K562 (cell line): ENCODE measurements around the gene PIGM. TPM values are rescaled to one million over a fixed set of nuclear protein-coding genes. Genes with fewer than 3 reads are reported as not detected.

ENCODE experiments used
- ATAC-seq: fragments of 200-7000 bp; cut with Tn5 transposase; 3 replicates; pipeline ENCODE4 v1.9.1; 2020; ENCODE audit warnings: moderate library complexity
- BruUV-seq: library from RNA; stranded (reverse); fragments of 400-500 nt; replicated peaks from 2 replicates; lab custom pipeline; 2021; lab: Mats Ljungman, UMichigan
- CTCF ChIA-PET: fragments of 300-600 bp; formaldehyde crosslinking; extraction: SDS; loops from one replicate; lab custom pipeline; 2021; ENCODE audit warnings: low intra/inter-chr PET ratio; lab: Yijun Ruan, JAX
- POLR2A ChIA-PET: fragments of 300-600, 350-650 bp; sonication (Branson Sonifier 250); formaldehyde crosslinking; extraction: SDS; loops from one replicate; lab custom pipeline; 2021; ENCODE audit warnings: antibody characterized with exemption, inconsistent platforms; lab: Yijun Ruan, JAX
- DNase-seq, 4 experiments: peaks; one replicate each; pipeline versions ENCODE4 v3.0.0 to v3.0.0-alpha.2; 2011 to 2018; ENCODE audit warnings: low spot score in 3 of 4, mixed read lengths in 3 of 4; ENCODE audit errors: extremely low read depth in 1 of 4
- FAIRE-seq: peaks from 2 replicates; lab custom pipeline; 2011; peaks lifted over from hg19 to GRCh38; lab: Jason Lieb, UNC
- H2AFZ ChIP-seq: 2 replicates; pipeline ENCODE4 v1.6.0; 2011; ENCODE audit warnings: low read depth, low read length, control low read depth, inconsistent platforms
- H3K27ac ChIP-seq: fragments of 200-600 bp; 3 replicates; pipeline ENCODE4 v1.8.0; 2011; ENCODE audit warnings: low read depth, mild to moderate bottlenecking, control low read depth, inconsistent platforms, low read length, moderate library complexity, mixed read lengths; ENCODE audit errors: extremely low read depth
- H3K27me3 ChIP-seq, 2 experiments: fragments of 300-600 bp in 1 of 2; 2 replicates in 1 of 2; 3 replicates in 1 of 2; pipeline versions ENCODE4 v1.6.0 to v1.8.0; 2011; ENCODE audit warnings: inconsistent platforms in 2 of 2, low read length in 2 of 2, mild to moderate bottlenecking in 1 of 2, mixed read lengths in 1 of 2, moderate library complexity in 1 of 2; ENCODE audit not compliant: control insufficient read depth in 2 of 2, insufficient read depth in 2 of 2
- H3K36me3 ChIP-seq: fragments of 300-600 bp; 3 replicates; pipeline ENCODE4 v1.8.0; 2011; ENCODE audit warnings: mild to moderate bottlenecking, low read length, inconsistent platforms; ENCODE audit not compliant: control insufficient read depth, insufficient read depth
- H3K4me1 ChIP-seq, 2 experiments: fragments of 200-600 bp in 1 of 2; replicated peaks in 1 of 2; 2 replicates in 1 of 2; 3 replicates in 1 of 2; pipeline versions ENCODE4 v1.5.1 to v1.8.0; 2011; ENCODE audit warnings: inconsistent platforms in 2 of 2, low read length in 2 of 2, mild to moderate bottlenecking in 1 of 2, mixed read lengths in 1 of 2, moderate library complexity in 1 of 2; ENCODE audit not compliant: control insufficient read depth in 2 of 2, insufficient read depth in 2 of 2
- H3K4me2 ChIP-seq: 2 replicates; pipeline ENCODE4 v1.6.1; 2011; ENCODE audit warnings: low read length, control low read depth, inconsistent platforms, mixed read lengths; ENCODE audit not compliant: insufficient read depth
- H3K4me3 ChIP-seq: fragments of 200-600 bp; sonication (generic), shearing (Covaris generic); 2 replicates; pipeline ENCODE4 v1.5.1; 2016; ENCODE audit warnings: control low read depth, inconsistent platforms
- H3K79me2 ChIP-seq: fragments of 200-600 bp; 3 replicates; pipeline ENCODE4 v1.8.0; 2011; ENCODE audit warnings: low read length, inconsistent platforms; ENCODE audit not compliant: control insufficient read depth, insufficient read depth
- H3K9ac ChIP-seq, 2 experiments: 2 replicates each; pipeline versions ENCODE4 v1.6.0 to v1.6.1; 2011; ENCODE audit warnings: low read depth in 2 of 2, low read length in 2 of 2, control low read depth in 1 of 2, inconsistent platforms in 1 of 2, mild to moderate bottlenecking in 1 of 2, mixed read lengths in 1 of 2; ENCODE audit not compliant: insufficient read depth in 1 of 2
- H3K9me1 ChIP-seq: one replicate; pipeline ENCODE4 v1.6.0; 2011; ENCODE audit warnings: inconsistent platforms, mild to moderate bottlenecking, low read length, moderate library complexity; ENCODE audit not compliant: control insufficient read depth, insufficient read depth
- H3K9me3 ChIP-seq: replicated peaks from 2 replicates; pipeline ENCODE4 v1.5.1; 2011; ENCODE audit warnings: low read depth, low read length, inconsistent platforms; ENCODE audit not compliant: control insufficient read depth, insufficient read depth
- H4K20me1 ChIP-seq: replicated peaks from 2 replicates; pipeline ENCODE4 v1.6.1; 2011; ENCODE audit warnings: low read length, inconsistent platforms, mixed read lengths; ENCODE audit not compliant: control insufficient read depth, insufficient read depth
- ARNT ChIP-seq, 2 experiments: fragments of 450-650 bp; IDR thresholded peaks; 2 replicates each; pipeline ENCODE4 v1.6.1; 2016; ENCODE audit warnings: mild to moderate bottlenecking in 1 of 2
- BRCA1 ChIP-seq, 2 experiments: fragments of 450-650 bp in 1 of 2; sonication (generic) in 1 of 2; formaldehyde crosslinking in 1 of 2; IDR thresholded peaks; 2 replicates each; pipeline versions ENCODE4 v1.5.0 to v1.6.1; 2017 to 2020; ENCODE audit warnings: mild to moderate bottlenecking in 1 of 2, missing genetic modification reagents in 1 of 2
- CBX2 ChIP-seq: fragments of 200-600 bp; sonication (generic); IDR thresholded peaks from one replicate; pipeline ENCODE4 v1.6.1; 2012; ENCODE audit warnings: mild to moderate bottlenecking, low read length, inconsistent platforms; ENCODE audit not compliant: insufficient read depth, poor library complexity, severe bottlenecking
- CCNT2 ChIP-seq: IDR thresholded peaks from 2 replicates; pipeline ENCODE4 v1.6.1; 2011; ENCODE audit warnings: borderline replicate concordance, low read depth, mild to moderate bottlenecking, moderate library complexity, mixed read lengths, low read length; ENCODE audit not compliant: insufficient read length; ENCODE audit errors: extremely low read depth
- CGGBP1 ChIP-seq: fragments of 250-450 bp; sonication (Bioruptor Pico); IDR thresholded peaks from 2 replicates; pipeline ENCODE4 v1.9.0; 2021; ENCODE audit warnings: mild to moderate bottlenecking
- MED1 ChIP-seq: sonication (generic); formaldehyde crosslinking; IDR thresholded peaks from 2 replicates; pipeline ENCODE4 v1.8.1; 2023; ENCODE audit warnings: missing genetic modification reagents, borderline replicate concordance
- MEF2D ChIP-seq: conservative IDR thresholded peaks from 2 replicates; pipeline ENCODE4 v1.6.1; 2016; ENCODE audit warnings: low read depth, missing genetic modification characterization, missing compliant biosample characterization
- NFE2L1 ChIP-seq: fragments of 450-650 bp; IDR thresholded peaks from 2 replicates; pipeline ENCODE4 v1.6.1; 2016; ENCODE audit warnings: missing genetic modification characterization, low read depth, mild to moderate bottlenecking, missing compliant biosample characterization, moderate library complexity, borderline replicate concordance
- NR2C2 ChIP-seq, 2 experiments: fragments of 200-800 bp in 1 of 2; sonication (Bioruptor generic) in 1 of 2; sonication (generic) in 1 of 2; formaldehyde crosslinking in 1 of 2; IDR thresholded peaks; 2 replicates each; pipeline versions ENCODE4 v1.6.1 to v1.8.0; 2016 to 2022; ENCODE audit warnings: mild to moderate bottlenecking in 1 of 2, missing compliant biosample characterization in 1 of 2, missing genetic modification characterization in 1 of 2, missing genetic modification reagents in 1 of 2
- SIRT6 ChIP-seq: IDR thresholded peaks from one replicate; pipeline ENCODE4 v1.6.1; 2012; ENCODE audit warnings: low read depth, mild to moderate bottlenecking, control low read depth, inconsistent platforms, low read length, moderate library complexity
- THAP7 ChIP-seq: fragments of 250-450 bp; sonication (Bioruptor Pico); IDR thresholded peaks from 2 replicates; pipeline ENCODE4 v1.5.0; 2021
- ZBTB5 ChIP-seq: fragments of 450-650 bp; IDR thresholded peaks from 2 replicates; pipeline ENCODE4 v1.6.1; 2017; ENCODE audit warnings: antibody characterized with exemption
- ZNF140 ChIP-seq: fragments of 250-450 bp; sonication (Bioruptor Pico); IDR thresholded peaks from 2 replicates; pipeline ENCODE4 v1.8.0; 2021; ENCODE audit warnings: moderate library complexity, mild to moderate bottlenecking, inconsistent platforms
- ZNF277 ChIP-seq: fragments of 250-450 bp; sonication (Bioruptor Pico); IDR thresholded peaks from 2 replicates; pipeline ENCODE4 v1.8.0; 2022; ENCODE audit warnings: inconsistent platforms, mild to moderate bottlenecking, moderate library complexity, borderline replicate concordance
- ZNF583 ChIP-seq: fragments of 250-450 bp; sonication (Bioruptor Pico); IDR thresholded peaks from 2 replicates; pipeline ENCODE4 v1.4.0; 2020
- ZNF696 ChIP-seq: fragments of 250-450 bp; sonication (Bioruptor Pico); conservative IDR thresholded peaks from 2 replicates; pipeline ENCODE4 v1.4.0; 2020; ENCODE audit warnings: mild to moderate bottlenecking, moderate library complexity
- ZNF707 ChIP-seq: fragments of 250-450 bp; sonication (Bioruptor Pico); conservative IDR thresholded peaks from 2 replicates; pipeline ENCODE4 v1.8.0; 2022; ENCODE audit warnings: inconsistent platforms, mild to moderate bottlenecking, moderate library complexity
- WGBS: fragments of 100-300 bp; shearing (Covaris generic); methylation state at CpG from one replicate; pipeline ENCODE4 v1.1.6; 2016; ENCODE audit warnings: low coverage, mixed read lengths; ENCODE audit not compliant: insufficient coverage; ENCODE audit errors: missing lambda C conversion rate; 5-methylcytosine and 5-hydroxymethylcytosine counted together
- in situ Hi-C: fragments of 300-500 bp; cut with MboI; formaldehyde crosslinking; loops from 4 replicates; pipeline ENCODE4 v1.15.0; 2018; ENCODE audit warnings: inconsistent platforms, mixed read lengths
- intact Hi-C: fragments of 100-400 bp; cut with micrococcal nuclease; formaldehyde crosslinking; loops from 2 replicates; pipeline ENCODE4 v1.14.2; 2022
- polyA plus RNA-seq, 8 experiments: library from polyadenylated mRNA; depleted of rRNA in 4 of 8; stranded (reverse) in 5 of 8; unstranded in 3 of 8; fragments of >200 nt; fragmentation: Nextera tagmentation in 2 of 8; fragmentation: Illumina TruSeq in 1 of 8; extraction: Ambion mirVana in 2 of 8; extraction: Trizol in 1 of 8; gene quantifications; 2 replicates each; pipeline versions ENCODE4 v1.2.1 to v1.2.3, GENCODE V29; 2011 to 2014; ENCODE audit warnings: inconsistent platforms in 1 of 8, missing spikeins in 1 of 8
- total RNA-seq, 7 experiments: library from RNA; depleted of rRNA in 6 of 7; stranded (reverse); fragments of >200 nt in 6 of 7; fragmentation: Illumina TruSeq in 2 of 7; extraction: Trizol in 2 of 7; gene quantifications; 2 replicates each; pipeline versions ENCODE4 v1.2.1 to v1.2.3, GENCODE V29; 2011 to 2021; ENCODE audit warnings: low replicate concordance in 1 of 7

Gene PIGM
- total and polyA plus RNA-seq, 9 of the 15 experiments (the other 6 are each of a cell fraction or from before 2014, with no cell fraction given), result 2.6 to 6.7 (median 4.3) TPM

DNA sequence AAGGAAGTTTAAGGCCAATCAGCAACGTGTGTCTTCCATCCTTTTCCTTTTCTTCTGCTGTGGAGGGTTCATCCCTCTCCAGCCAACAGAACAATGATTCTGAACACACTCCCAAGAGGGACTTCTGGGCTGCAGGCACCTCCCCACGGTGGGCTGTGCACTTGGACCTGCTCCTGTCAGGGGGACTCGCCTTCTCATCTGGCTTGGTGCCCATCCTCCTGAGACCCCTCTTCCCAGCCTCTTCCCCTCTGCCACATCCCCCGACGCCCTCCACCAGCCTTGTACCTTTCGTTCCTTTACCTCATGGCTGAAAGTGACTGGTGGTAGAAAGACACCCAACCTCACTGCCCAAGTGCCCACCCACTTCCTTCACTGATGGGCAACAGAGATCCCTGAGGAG is 51.7 kb downstream of the PIGM start (continued):
- no peak for TF ChIP-seq ZBTB5

GRCh38 chr1:159979257-159979656 is 52.5 kb downstream of the PIGM start:
- Histone ChIP-seq H2AFZ (no peak overlapping the region), H3K27ac (no peak overlapping the region), H3K9me3 (no peaks in the 10 kb centered on the region), H3K9me1 (no peaks in the 10 kb centered on the region), H3K4me2 (no peak overlapping the region), H3K36me3 (no peaks in the 10 kb centered on the region), H3K4me1 (no peaks in the 10 kb centered on the region), H3K4me3 (no peak overlapping the region), H4K20me1 (no peaks in the 10 kb centered on the region; the same call in 1 of the 2 replicates), H3K9ac (no peak overlapping the region), H3K27me3 (peaks cover 23 to 41% of the 10 kb centered on the region in 2 experiments; a peak in 4 of 5 replicates), H3K79me2 (no peaks in the 10 kb centered on the region)
- FAIRE-seq (no peak), DNase-seq (no peak), ATAC-seq (no peak)
- ChIA-PET CTCF (no interaction called here), POLR2A (no interaction called here)
- BruUV-seq, result no TSS peak
- intact Hi-C loops, result no loop called here
- WGBS, result 3% methylated on average over 3 of the region's 3 CpGs
- in situ Hi-C loops, result loop anchor here (25.0 kb wide), 1 partner anchor 792 kb away; no protein-coding TSS in a partner anchor
- no peak for TF ChIP-seq ZNF583 (CRISPR knock-in tag)
- TF ChIP-seq MED1, result no peak
- TF ChIP-seq MEF2D (tag), result no peak
- no peak for TF ChIP-seq NR2C2 (CRISPR knock-in tag; IDR thresholded peaks at IDR 0.05)
- TF ChIP-seq NR2C2 (tag; IDR thresholded peaks at IDR 0.05), result no peak
- no peak for TF ChIP-seq CGGBP1 (CRISPR knock-in tag)
- TF ChIP-seq ZNF696 (CRISPR knock-in tag), result no peak
- no peak for TF ChIP-seq BRCA1 (IDR thresholded peaks at IDR 0.05)
- TF ChIP-seq BRCA1 (CRISPR knock-in tag; IDR thresholded peaks at IDR 0.05), result no peak
- no peak for TF ChIP-seq CBX2
- no peak for TF ChIP-seq SIRT6
- no peak for TF ChIP-seq CCNT2
- no peak for TF ChIP-seq ZNF277 (CRISPR knock-in tag)
- TF ChIP-seq NFE2L1 (tag), result no peak
- TF ChIP-seq THAP7 (CRISPR knock-in tag), result no peak
- no peak for TF ChIP-seq ZNF707 (CRISPR knock-in tag)
- TF ChIP-seq ZNF140 (CRISPR knock-in tag), result no peak
- no peak for TF ChIP-seq ARNT (IDR thresholded peaks at IDR 0.05)
